Ramos (cell line): ENCODE measurements around the gene SLCO2A1.

Experiments
- in situ Hi-C: fragments of 300-500 bp; cut with MboI; formaldehyde crosslinking; loops from one replicate; pipeline ENCODE4 v1.14.3; 2022; ENCODE audit warnings: low sequenced_read_pairs; ENCODE audit not compliant: unreplicated experiment

The SLCO2A1 gene

GRCh38 chr3:134003066-134003465 lies 26.7 kb downstream of the SLCO2A1 start:
- in situ Hi-C loops = no loop called here

GRCh38 chr3:134002306-134002705 lies 27.4 kb downstream of the SLCO2A1 start:
- in situ Hi-C loops = no loop called here

GRCh38 chr3:134001251-134001650 lies 28.5 kb downstream of the SLCO2A1 start:
- in situ Hi-C loops = no loop called here

- in situ Hi-C loops = no loop called here
These were observed 29.6 kb downstream of the SLCO2A1 start for GRCh38 chr3:133999891-134000685.

- in situ Hi-C loops = no loop called here
These were observed 31.0 kb downstream of the SLCO2A1 start for GRCh38 chr3:133998691-133999241.

- in situ Hi-C loops = no loop called here
These were observed 31.7 kb downstream of the SLCO2A1 start for GRCh38 chr3:133997871-133998635.

- in situ Hi-C loops = no loop called here
These were observed 32.7 kb downstream of the SLCO2A1 start for GRCh38 chr3:133996996-133997395.

- in situ Hi-C loops = no loop called here
These were observed 33.5 kb downstream of the SLCO2A1 start for GRCh38 chr3:133996251-133996661.

- in situ Hi-C loops = no loop called here
These were observed 34.5 kb downstream of the SLCO2A1 start for GRCh38 chr3:133995264-133995663.

GRCh38 chr3:133994166-133994890 lies 35.4 kb downstream of the SLCO2A1 start:
- in situ Hi-C loops = no loop called here

- in situ Hi-C loops = no loop called here
These were observed 36.6 kb downstream of the SLCO2A1 start for GRCh38 chr3:133992951-133993620.

GRCh38 chr3:133992381-133992780 lies 37.3 kb downstream of the SLCO2A1 start:
- in situ Hi-C loops = no loop called here

- in situ Hi-C loops = no loop called here
These were observed 38.1 kb downstream of the SLCO2A1 start for GRCh38 chr3:133991637-133992036.

- in situ Hi-C loops = no loop called here
These were observed 38.5 kb downstream of the SLCO2A1 start for GRCh38 chr3:133991209-133991608.

GRCh38 chr3:133989936-133990702 lies 39.6 kb downstream of the SLCO2A1 start:
- in situ Hi-C loops = no loop called here

GRCh38 chr3:133988631-133989161 lies 41.0 kb downstream of the SLCO2A1 start:
- in situ Hi-C loops = no loop called here

- in situ Hi-C loops = no loop called here
These were observed 41.7 kb downstream of the SLCO2A1 start for GRCh38 chr3:133987948-133988484.

GRCh38 chr3:133987136-133987535 lies 42.6 kb downstream of the SLCO2A1 start:
- in situ Hi-C loops = no loop called here

- in situ Hi-C loops = no loop called here
These were observed 43.4 kb downstream of the SLCO2A1 start for GRCh38 chr3:133986311-133986710.
